ENCODE results near the gene GALNT16.

DNA sequence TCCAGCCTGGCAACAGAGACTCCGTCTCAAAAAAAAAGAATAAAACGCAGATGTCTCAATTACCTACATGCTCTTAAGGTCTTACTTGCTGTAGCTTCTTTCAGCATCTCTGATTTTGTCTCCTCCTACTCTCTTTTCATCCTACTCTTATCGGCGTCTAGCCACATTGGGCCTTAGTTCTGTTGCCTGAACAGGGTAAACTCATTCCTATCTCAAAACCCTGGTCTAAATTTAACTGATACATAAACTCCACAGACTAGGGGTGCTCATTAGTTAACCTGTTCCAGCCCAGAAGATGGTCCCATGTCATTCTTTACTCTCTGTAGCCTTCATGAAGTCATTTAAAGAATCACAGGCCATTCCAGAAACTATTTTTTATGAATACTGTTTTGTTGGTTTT, 35.0 kb upstream of the GALNT16 start:
- TF ChIP-seq CTCF (conservative IDR thresholded peaks at IDR 0.05; ENCODE audit: low read length) (no peak), EZH2phosphoT487 (IDR thresholded peaks at IDR 0.05; ENCODE audit: borderline replicate concordance) (no peak)

All from Loucy (cell line).